ENCODE results near the gene CYBA.

DNA sequence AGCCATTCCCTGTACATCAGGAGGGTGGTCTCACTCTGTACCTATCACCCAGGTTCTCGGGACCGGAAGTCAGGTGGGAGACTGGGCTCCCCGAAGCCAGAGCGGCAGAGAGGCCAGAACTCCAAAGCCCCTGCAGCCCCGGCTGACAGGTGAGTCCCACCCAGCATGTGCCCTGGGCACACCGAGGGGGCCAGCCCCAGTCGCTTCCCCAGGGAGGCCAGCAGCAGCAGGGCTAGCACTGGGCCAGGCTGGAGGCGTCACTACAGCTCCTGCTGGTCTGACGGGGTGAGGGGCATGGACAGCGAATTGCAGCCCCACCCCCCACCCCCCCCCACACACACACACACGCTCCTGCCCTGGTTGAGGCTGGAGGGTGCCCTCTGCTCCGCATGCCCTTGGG, 20.4 kb downstream of the CYBA start:
- TF ChIP-seq CTCF (IDR thresholded peaks at IDR 0.05; ENCODE audit: low read depth, low read length), result no peak
- no peak for TF ChIP-seq EZH2phosphoT487 (IDR thresholded peaks at IDR 0.05; ENCODE audit: low read depth)

Measured in OCI-LY3 (cell line).